Lower lobe of right lung (tissue), 2 donors: ENCODE results near the gene MAP2. TPM values are rescaled to one million over a fixed set of nuclear protein-coding genes. Genes with fewer than 3 reads are reported as not detected.

Experiments used
- ATAC-seq, 2 donors: fragments of 200-7000 bp; cut with Tn5 transposase; one replicate each; pipeline ENCODE4 v1.9.1; 2020 to 2022; ENCODE audit warnings: mild to moderate bottlenecking in 2 of 2, moderate library complexity in 2 of 2
- DNase-seq: peaks from one replicate; pipeline ENCODE4 v3.0.0-alpha.2; 2020
- H3K27ac ChIP-seq: fragments of 200-600 bp; one replicate; pipeline ENCODE4 v1.8.0; 2022
- H3K27me3 ChIP-seq: fragments of 200-600 bp; one replicate; pipeline ENCODE4 v1.8.0; 2022; ENCODE audit warnings: low read depth
- H3K36me3 ChIP-seq: fragments of 200-600 bp; one replicate; pipeline ENCODE4 v1.8.0; 2022; ENCODE audit warnings: mild to moderate bottlenecking
- H3K4me1 ChIP-seq: fragments of 200-600 bp; one replicate; pipeline ENCODE4 v1.8.0; 2022
- H3K4me3 ChIP-seq: fragments of 200-600 bp; one replicate; pipeline ENCODE4 v1.8.0; 2022; ENCODE audit warnings: mild to moderate bottlenecking
- H3K9me3 ChIP-seq: fragments of 200-600 bp; one replicate; pipeline ENCODE4 v1.8.0; 2022
- CTCF ChIP-seq: fragments of 200-600 bp; IDR thresholded peaks from one replicate; pipeline ENCODE4 v1.8.0; 2022; ENCODE audit warnings: antibody characterized with exemption, mild to moderate bottlenecking
- intact Hi-C: fragments of 100-400 bp; cut with DNase I; formaldehyde crosslinking; loops from one replicate; pipeline ENCODE4 v1.11.0; 2022
- total RNA-seq: library from RNA; stranded (reverse); fragmentation: NEBNext Ultra II Directional; extraction: Animal tissue kit (Norgen Biotek cat#: 25700); gene quantifications from one replicate; pipeline ENCODE4 v1.2.1, GENCODE V29; 2021
- donor health status: DM: no; HTN: yes; CAD: no; lungs with severe emphysema.

MAP2 gene
- total RNA-seq, 1 donor from 2014 or later, result 22.6 TPM

GRCh38 chr2:209390839-209391238 lies 33.0 kb upstream of the MAP2 start:
- no peak for DNase-seq
- intact Hi-C loops, result no loop called here

GRCh38 chr2:209391776-209392401 lies 32.0 kb upstream of the MAP2 start:
- no peak overlapping the region for H3K4me3 ChIP-seq
- DNase-seq, result no peak
- H3K9me3 ChIP-seq, result no peaks in the 10 kb centered on the region
- H3K27ac ChIP-seq, result no peak overlapping the region
- ATAC-seq, result peak in 1 of 2 donors; percentile 39
- H3K4me1 ChIP-seq, result no peaks in the 10 kb centered on the region
- H3K27me3 ChIP-seq, result no peaks in the 10 kb centered on the region
- intact Hi-C loops, result no loop called here
- no peaks in the 10 kb centered on the region for H3K36me3 ChIP-seq
- TF ChIP-seq CTCF, result no peak

More at GRCh38 chr2:209390839-209391238, 33.0 kb upstream of the MAP2 start:
- Histone ChIP-seq H3K4me1 (no peaks in the 10 kb centered on the region), H3K9me3 (no peaks in the 10 kb centered on the region), H3K4me3 (no peak overlapping the region), H3K27me3 (no peaks in the 10 kb centered on the region), H3K36me3 (no peaks in the 10 kb centered on the region), H3K27ac (no peak overlapping the region)
- ATAC-seq, result no peak
- TF ChIP-seq CTCF, result no peak

- Histone ChIP-seq H3K27ac (no peak overlapping the region), H3K27me3 (no peaks in the 10 kb centered on the region), H3K4me1 (no peaks in the 10 kb centered on the region), H3K4me3 (no peak overlapping the region), H3K9me3 (no peaks in the 10 kb centered on the region), H3K36me3 (no peaks in the 10 kb centered on the region)
- intact Hi-C loops, result no loop called here
- ATAC-seq (no peak), DNase-seq (no peak)
- no peak for TF ChIP-seq CTCF
These were observed 28.6 kb upstream of the MAP2 start for GRCh38 chr2:209395229-209395628.

GRCh38 chr2:209395652-209396051 lies 28.2 kb upstream of the MAP2 start:
- no peaks in the 10 kb centered on the region for H3K4me1 ChIP-seq
- H3K27ac ChIP-seq, result no peak overlapping the region
- H3K9me3 ChIP-seq, result no peaks in the 10 kb centered on the region
- no peaks in the 10 kb centered on the region for H3K36me3 ChIP-seq
- intact Hi-C loops, result no loop called here
- no peak overlapping the region for H3K4me3 ChIP-seq
- DNase-seq (no peak), ATAC-seq (no peak)
- H3K27me3 ChIP-seq, result no peaks in the 10 kb centered on the region
- no peak for TF ChIP-seq CTCF

- no peaks in the 10 kb centered on the region for H3K27me3 ChIP-seq
- no peak overlapping the region for H3K27ac ChIP-seq
- intact Hi-C loops, result no loop called here
- TF ChIP-seq CTCF, result no peak
- ATAC-seq (no peak), DNase-seq (no peak)
- H3K9me3 ChIP-seq, result no peaks in the 10 kb centered on the region
- H3K36me3 ChIP-seq, result no peaks in the 10 kb centered on the region
- H3K4me1 ChIP-seq, result no peaks in the 10 kb centered on the region
- no peak overlapping the region for H3K4me3 ChIP-seq
These were observed 25.4 kb upstream of the MAP2 start for GRCh38 chr2:209398463-209398862.

- intact Hi-C loops, result no loop called here
- Histone ChIP-seq H3K36me3 (no peaks in the 10 kb centered on the region), H3K9me3 (no peaks in the 10 kb centered on the region), H3K27ac (no peak overlapping the region), H3K27me3 (no peaks in the 10 kb centered on the region), H3K4me3 (no peak overlapping the region), H3K4me1 (no peaks in the 10 kb centered on the region)
- TF ChIP-seq CTCF, result no peak
- DNase-seq, result no peak
- ATAC-seq, result no peak
These were observed 22.1 kb upstream of the MAP2 start for GRCh38 chr2:209401788-209402187.
